SU-DHL-6 (cell line): ENCODE measurements around the gene RRP12.
A peak's percentile ranks its signal among the peaks of the same experiment; 100 is the strongest.

ENCODE experiments used
- H2AFZ ChIP-seq: fragments of 200-600 bp; sonication (generic); 2 replicates; pipeline ENCODE4 v1.6.1; 2014; ENCODE audit warnings: low read depth, mild to moderate bottlenecking, moderate library complexity, mixed read lengths, antibody characterized with exemption, low read length; ENCODE audit not compliant: severe bottlenecking
- H3F3A ChIP-seq: fragments of 200-600 bp; shearing (Covaris generic); 2 replicates; pipeline ENCODE4 v1.6.0; 2016; ENCODE audit warnings: antibody characterized with exemption, mild to moderate bottlenecking; ENCODE audit not compliant: insufficient read depth
- H3K27ac ChIP-seq: fragments of 200-600 bp; sonication (generic); 2 replicates; pipeline ENCODE4 v1.5.1; 2016; ENCODE audit warnings: low read depth, mild to moderate bottlenecking, low read length, moderate library complexity, mixed read lengths
- H3K27me3 ChIP-seq: fragments of 200-600 bp; sonication (generic), shearing (Covaris generic); 2 replicates; pipeline ENCODE4 v1.6.0; 2014; ENCODE audit warnings: mild to moderate bottlenecking, low read length
- H3K36me3 ChIP-seq: fragments of 200-600 bp; sonication (generic); 2 replicates; pipeline ENCODE4 v1.6.1; 2014; ENCODE audit warnings: mild to moderate bottlenecking, low read length, mixed read lengths
- H3K4me2 ChIP-seq: fragments of 300-600, 200-600 bp; shearing (Covaris generic), sonication (generic); 2 replicates; pipeline ENCODE4 v1.6.0; 2014; ENCODE audit warnings: low read length, low read depth, mild to moderate bottlenecking; ENCODE audit not compliant: poor library complexity, severe bottlenecking
- H3K4me3 ChIP-seq: fragments of 200-600 bp; sonication (generic); 2 replicates; pipeline ENCODE4 v1.5.1; 2014; ENCODE audit warnings: antibody characterized with exemption, low read length, mild to moderate bottlenecking, mixed read lengths; ENCODE audit not compliant: insufficient read depth, poor library complexity, severe bottlenecking
- H3K79me2 ChIP-seq: fragments of 200-600 bp; sonication (generic); 2 replicates; pipeline ENCODE4 v1.6.1; 2014; ENCODE audit warnings: mild to moderate bottlenecking, low read length, moderate library complexity; ENCODE audit not compliant: insufficient read depth
- H3K9ac ChIP-seq: fragments of 200-600 bp; sonication (generic); 2 replicates; pipeline ENCODE4 v1.7.0; 2014; ENCODE audit warnings: mild to moderate bottlenecking, low read length
- H3K9me2 ChIP-seq: fragments of 200-600 bp; sonication (generic); replicated peaks from 2 replicates; pipeline ENCODE4 v1.6.1; 2014; ENCODE audit warnings: low read length; ENCODE audit not compliant: insufficient read depth
- H3K9me3 ChIP-seq: fragments of 200-600 bp; sonication (generic); 2 replicates; pipeline ENCODE4 v1.6.1; 2014; ENCODE audit warnings: low read length, mixed read lengths; ENCODE audit not compliant: insufficient read depth
- H4K20me1 ChIP-seq: fragments of 200-600 bp; sonication (generic); 2 replicates; pipeline ENCODE4 v1.6.1; 2014; ENCODE audit warnings: low read depth, mild to moderate bottlenecking, antibody characterized with exemption, low read length, moderate library complexity, mixed read lengths
- CTCF ChIP-seq: fragments of 200-600 bp; sonication (generic); IDR thresholded peaks from one replicate; pipeline ENCODE4 v1.5.1; 2017; ENCODE audit warnings: antibody characterized with exemption, mild to moderate bottlenecking, low read length, moderate library complexity; ENCODE audit not compliant: insufficient read depth, poor library complexity, severe bottlenecking
- EZH2phosphoT487 ChIP-seq: fragments of 200-600 bp; sonication (generic), shearing (Covaris generic); conservative IDR thresholded peaks from 2 replicates; pipeline ENCODE4 v1.6.1; 2018; ENCODE audit warnings: mild to moderate bottlenecking, antibody characterized with exemption, low read length, moderate library complexity, mixed read lengths

Gene RRP12

GRCh38 chr10:97445722-97446639 lies 44.8 kb upstream of the RRP12 start, which contains the start of the genes EXOSC1 and ZDHHC16:
Gene EXOSC1 (minus strand): TSS chr10:97446006. CDS start chr10:97445985, 21 bp downstream.
Gene ZDHHC16 (plus strand): TSS chr10:97446175. CDS start chr10:97451676, 5,501 bp downstream.
- H3K27ac ChIP-seq, result peak within 1 kb of the TSS; percentile 54
- H2AFZ ChIP-seq, result peak within 1 kb of the TSS; percentile 73
- peaks cover 58% of the 10 kb centered on the region for H3K79me2 ChIP-seq
- no peaks in the 10 kb centered on the region for H3K9me2 ChIP-seq
- no peaks in the 10 kb centered on the region for H3K36me3 ChIP-seq
- no peaks in the 10 kb centered on the region; the same call in 1 of the 2 replicates for H4K20me1 ChIP-seq
- H3K4me3 ChIP-seq, result peak within 1 kb of the TSS; percentile 71
- H3K4me2 ChIP-seq, result peak within 1 kb of the TSS; percentile 81
- no peaks in the 10 kb centered on the region for H3K9me3 ChIP-seq
- H3K9ac ChIP-seq, result peak within 1 kb of the TSS; percentile 65
- no peaks in the 10 kb centered on the region for H3F3A ChIP-seq
- TF ChIP-seq CTCF (no peak), EZH2phosphoT487 (no peak)
- H3K27me3 ChIP-seq, result no peaks in the 10 kb centered on the region

GRCh38 chr10:97445357-97445721 lies 44.2 kb upstream of the RRP12 start:
- Histone ChIP-seq H3K4me2 (peak overlapping the region; percentile 81), H3K79me2 (peaks cover 55% of the 10 kb centered on the region), H3K36me3 (no peaks in the 10 kb centered on the region), H3K9ac (peak overlapping the region; percentile 65), H3K4me3 (peak overlapping the region; percentile 71), H2AFZ (peak overlapping the region; percentile 48), H3K27me3 (no peaks in the 10 kb centered on the region), H3K9me3 (no peaks in the 10 kb centered on the region), H4K20me1 (no peaks in the 10 kb centered on the region; the same call in 1 of the 2 replicates), H3F3A (no peaks in the 10 kb centered on the region), H3K9me2 (no peaks in the 10 kb centered on the region), H3K27ac (peak overlapping the region; percentile 9; the same call in 1 of the 2 replicates)
- TF ChIP-seq EZH2phosphoT487 (no peak), CTCF (no peak)

GRCh38 chr10:97444212-97444611 lies 43.1 kb upstream of the RRP12 start:
- no peaks in the 10 kb centered on the region for H3K9me2 ChIP-seq
- peak overlapping the region; percentile 71 for H3K4me3 ChIP-seq
- H2AFZ ChIP-seq, result no peak overlapping the region
- no peak for TF ChIP-seq CTCF
- no peak for TF ChIP-seq EZH2phosphoT487
- H3F3A ChIP-seq, result no peaks in the 10 kb centered on the region
- H3K36me3 ChIP-seq, result no peaks in the 10 kb centered on the region
- no peaks in the 10 kb centered on the region; the same call in 1 of the 2 replicates for H4K20me1 ChIP-seq
- peak overlapping the region; percentile 81 for H3K4me2 ChIP-seq
- H3K9me3 ChIP-seq, result no peaks in the 10 kb centered on the region
- no peak overlapping the region for H3K27ac ChIP-seq
- H3K79me2 ChIP-seq, result peaks cover 47% of the 10 kb centered on the region
- no peaks in the 10 kb centered on the region for H3K27me3 ChIP-seq
- peak overlapping the region; percentile 65; the same call in 1 of the 2 replicates for H3K9ac ChIP-seq
